Stimulated activated CD8-positive, alpha-beta memory T cell treated with anti-CD3 and anti-CD28 coated beads, Interleukin-7, amount 100 ng/mL, for 24 hours (primary cell): ENCODE results near the gene ADAM15.

ENCODE experiments used
- DNase-seq: peaks from one replicate; pipeline ENCODE4 v3.0.0-alpha.2; 2020; ENCODE audit warnings: low read depth

Gene ADAM15

GRCh38 chr1:155050560-155051341, at the start of gene ADAM15:
ADAM15 (plus strand) TSS chr1:155051316; CDS start chr1:155051387, 71 bp downstream.
- DNase-seq = peak; percentile 51

- DNase-seq = no peak
Observed at GRCh38 chr1:155001425-155001674, 49.8 kb upstream of the ADAM15 start.

- peak; percentile 98 for DNase-seq
Observed at GRCh38 chr1:155001675-155002463, 49.2 kb upstream of the ADAM15 start.

GRCh38 chr1:155002464-155003226, 48.5 kb upstream of the ADAM15 start, which contains the start of gene ZBTB7B:
ZBTB7B (plus strand) TSS chr1:155002802; CDS start chr1:155014661, 11,859 bp downstream.
- DNase-seq = no peak

GRCh38 chr1:155003227-155003765, 47.8 kb upstream of the ADAM15 start:
- no peak for DNase-seq

GRCh38 chr1:155003766-155004351, 47.3 kb upstream of the ADAM15 start:
- DNase-seq = no peak

- no peak for DNase-seq
Observed at GRCh38 chr1:155004352-155005075, 46.6 kb upstream of the ADAM15 start.

GRCh38 chr1:155005076-155006011, 45.8 kb upstream of the ADAM15 start:
- DNase-seq = no peak

GRCh38 chr1:155006601-155007101, 44.5 kb upstream of the ADAM15 start:
- DNase-seq = no peak

- DNase-seq = no peak
Observed at GRCh38 chr1:155007251-155007828, 43.8 kb upstream of the ADAM15 start.

- no peak for DNase-seq
Observed at GRCh38 chr1:155008015-155008941, 42.8 kb upstream of the ADAM15 start.

GRCh38 chr1:155009221-155009711, 41.9 kb upstream of the ADAM15 start:
- DNase-seq = no peak

- DNase-seq = no peak
Observed at GRCh38 chr1:155009742-155010141, 41.4 kb upstream of the ADAM15 start.

- DNase-seq = no peak
Observed at GRCh38 chr1:155010211-155010918, 40.8 kb upstream of the ADAM15 start.

GRCh38 chr1:155011004-155011416, 40.1 kb upstream of the ADAM15 start:
- DNase-seq = no peak

GRCh38 chr1:155011437-155012025, 39.6 kb upstream of the ADAM15 start:
- no peak for DNase-seq

- DNase-seq = no peak
Observed at GRCh38 chr1:155012026-155012546, 39.0 kb upstream of the ADAM15 start.
